Right kidney (tissue), 1 donor: Measurements from ENCODE around the gene NHLRC1.

Experiments
- DNase-seq: peaks from one replicate; pipeline ENCODE4 v3.0.0-alpha.2; 2016

Gene NHLRC1

GRCh38 chr6:18088419-18089296, 33.8 kb downstream of the NHLRC1 start:
- DNase-seq = no peak

DNA sequence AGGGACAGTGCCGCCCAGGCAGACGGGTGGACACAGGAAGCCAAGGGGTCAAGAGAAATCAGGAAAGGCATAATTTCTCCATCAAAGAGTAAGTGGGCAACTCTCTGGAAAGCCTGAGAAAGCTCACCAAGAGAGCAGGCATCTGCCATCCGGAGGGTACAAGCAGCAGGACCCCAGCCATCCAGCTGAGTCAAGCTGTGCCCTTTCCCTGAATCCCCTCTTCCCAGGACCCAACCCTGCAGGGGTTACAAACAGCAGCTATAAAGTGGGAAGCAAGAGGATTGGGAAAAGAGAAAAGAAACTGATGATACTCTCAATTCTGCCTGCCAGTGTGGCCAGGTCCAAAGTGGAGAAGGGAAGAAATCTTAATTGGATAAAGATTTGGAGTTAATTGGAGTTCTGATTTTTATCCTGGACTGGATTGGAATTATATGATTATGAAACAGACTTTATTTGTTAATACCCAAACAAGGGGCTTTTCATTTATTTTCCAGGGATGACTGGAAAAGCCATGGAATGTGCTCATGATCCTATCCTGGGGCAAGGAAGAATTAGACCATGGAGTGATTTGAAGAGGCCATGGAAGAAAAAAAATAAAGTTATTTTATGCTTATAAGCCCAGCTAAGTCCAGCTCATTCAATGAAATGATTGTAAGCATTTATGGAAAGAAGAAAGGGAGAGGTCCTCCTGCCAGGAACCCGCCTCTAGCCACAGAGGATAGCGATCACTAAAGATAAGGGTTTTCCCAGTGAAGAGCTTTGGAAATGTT, 34.9 kb downstream of the NHLRC1 start:
- DNase-seq = no peak

- DNase-seq = no peak
Measured at GRCh38 chr6:18081025-18081668, 41.3 kb downstream of the NHLRC1 start.

GRCh38 chr6:18080544-18080943, 41.9 kb downstream of the NHLRC1 start:
- no peak for DNase-seq

GRCh38 chr6:18078866-18079265, 43.6 kb downstream of the NHLRC1 start:
- no peak for DNase-seq

DNA sequence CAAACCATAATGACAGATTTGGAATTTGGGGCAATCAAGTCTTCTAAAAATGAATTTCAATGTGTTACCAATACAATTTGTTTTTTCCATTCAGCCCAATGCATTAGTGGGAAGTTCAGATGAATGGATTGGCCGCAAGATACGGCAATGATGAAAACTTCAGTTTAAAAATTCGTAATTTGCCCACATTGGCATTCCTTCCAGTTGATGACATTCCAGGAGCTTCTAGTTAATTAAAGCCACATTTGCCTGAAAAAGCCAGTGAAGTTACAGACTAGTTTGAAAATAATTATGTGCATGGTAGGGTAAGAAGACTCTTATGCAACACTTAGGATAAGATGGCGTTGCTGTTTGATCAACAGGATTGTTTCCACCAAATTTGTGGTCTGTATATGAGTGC, 46.2 kb downstream of the NHLRC1 start:
- DNase-seq = no peak

GRCh38 chr6:18072841-18073240, 49.6 kb downstream of the NHLRC1 start:
- no peak for DNase-seq

DNA sequence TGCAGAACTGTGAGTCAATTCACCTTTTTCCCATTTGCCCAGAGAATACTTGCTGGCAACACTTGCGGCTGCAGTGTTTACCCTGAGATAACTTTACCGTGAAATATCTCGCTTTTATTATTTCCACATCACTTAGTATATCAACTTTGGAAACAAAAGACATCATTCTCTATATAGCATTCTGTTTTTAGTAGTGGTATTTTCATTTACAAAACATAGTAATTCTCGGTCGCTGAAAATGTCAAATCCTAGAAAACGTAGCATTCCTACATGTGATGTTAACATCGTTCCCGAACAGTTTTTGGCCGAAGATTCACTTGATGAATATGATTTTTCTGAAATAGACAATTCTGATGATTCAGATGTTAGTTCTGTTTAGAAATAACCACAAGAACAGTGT, 52.0 kb downstream of the NHLRC1 start:
- DNase-seq = no peak
